Astrocyte (in vitro differentiated cells and primary cell): Measurements from ENCODE around the gene CT45A1. TPM values are rescaled to one million over a fixed set of nuclear protein-coding genes. Genes with fewer than 3 reads are reported as not detected.

ENCODE experiments used
- DNase-seq: peaks from one replicate; pipeline ENCODE4 v3.0.0-alpha.2; 2010; ENCODE audit warnings: low read depth
- FAIRE-seq: peaks from 2 replicates; lab custom pipeline; 2011; peaks lifted over from hg19 to GRCh38; lab: Jason Lieb, UNC
- H2AFZ ChIP-seq: 2 replicates; pipeline ENCODE4 v1.6.0; 2012; ENCODE audit warnings: low read depth, low read length, inconsistent platforms
- H3K27ac ChIP-seq: 2 replicates; pipeline ENCODE4 v1.5.1; 2011; ENCODE audit warnings: low read depth, low read length, inconsistent platforms
- H3K27me3 ChIP-seq: 2 replicates; pipeline ENCODE4 v1.6.0; 2011; ENCODE audit warnings: low read length, inconsistent platforms; ENCODE audit not compliant: insufficient read depth
- H3K36me3 ChIP-seq: 2 replicates; pipeline ENCODE4 v1.5.1; 2011; ENCODE audit warnings: low read length, inconsistent platforms; ENCODE audit not compliant: insufficient read depth
- H3K4me1 ChIP-seq: 2 replicates; pipeline ENCODE4 v1.5.1; 2011; ENCODE audit warnings: low read length, inconsistent platforms; ENCODE audit not compliant: insufficient read depth
- H3K4me2 ChIP-seq: 2 replicates; pipeline ENCODE4 v1.6.0; 2012; ENCODE audit warnings: low read length, inconsistent platforms
- H3K4me3 ChIP-seq: 2 replicates; pipeline ENCODE4 v1.5.1; 2011; ENCODE audit warnings: low read depth, mild to moderate bottlenecking, low read length, inconsistent platforms; ENCODE audit not compliant: insufficient read depth
- H3K79me2 ChIP-seq: 2 replicates; pipeline ENCODE4 v1.6.0; 2012; ENCODE audit warnings: mild to moderate bottlenecking, low read length, inconsistent platforms; ENCODE audit not compliant: insufficient read depth
- H3K9ac ChIP-seq: 2 replicates; pipeline ENCODE4 v1.6.0; 2012; ENCODE audit warnings: mild to moderate bottlenecking, low read length, inconsistent platforms
- H3K9me3 ChIP-seq: 2 replicates; pipeline ENCODE4 v1.5.1; 2012; ENCODE audit warnings: low read depth, mild to moderate bottlenecking, low read length, inconsistent platforms; ENCODE audit not compliant: insufficient read depth
- H4K20me1 ChIP-seq: 2 replicates; pipeline ENCODE4 v1.6.0; 2012; ENCODE audit warnings: low read length, inconsistent platforms; ENCODE audit not compliant: insufficient read depth
- H3K27ac Mint-ChIP-seq: one replicate; pipeline ENCODE4 v1.8.0; 2021; ENCODE audit warnings: mild to moderate bottlenecking, mixed read lengths; ENCODE audit not compliant: unreplicated experiment
- H3K27me3 Mint-ChIP-seq: one replicate; pipeline ENCODE4 v1.8.0; 2021; ENCODE audit warnings: low read depth, mixed read lengths; ENCODE audit not compliant: unreplicated experiment
- H3K36me3 Mint-ChIP-seq: one replicate; pipeline ENCODE4 v1.8.0; 2021; ENCODE audit warnings: low read depth, mixed read lengths; ENCODE audit not compliant: unreplicated experiment
- H3K4me1 Mint-ChIP-seq: one replicate; pipeline ENCODE4 v1.8.0; 2021; ENCODE audit warnings: low read depth, mixed read lengths; ENCODE audit not compliant: unreplicated experiment
- H3K4me3 Mint-ChIP-seq: one replicate; pipeline ENCODE4 v1.8.0; 2021; ENCODE audit warnings: mild to moderate bottlenecking, moderate library complexity, mixed read lengths; ENCODE audit not compliant: unreplicated experiment
- H3K9me3 Mint-ChIP-seq: one replicate; pipeline ENCODE4 v1.8.0; 2021; ENCODE audit warnings: mild to moderate bottlenecking, mixed read lengths; ENCODE audit not compliant: unreplicated experiment
- EZH2 ChIP-seq: IDR thresholded peaks from 2 replicates; pipeline ENCODE4 v1.6.1; 2012; ENCODE audit warnings: mild to moderate bottlenecking, low read length, inconsistent platforms; ENCODE audit not compliant: insufficient read depth
- total RNA-seq: library from RNA; stranded (reverse); gene quantifications from 2 replicates; pipeline ENCODE4 v1.2.1, GENCODE V29; 2021
- TF ChIP-seq, protein P1 (sequence below): IDR thresholded peaks from 2 replicates; pipeline ENCODE4 v1.5.1; 2011; ENCODE audit warnings: low read depth, mild to moderate bottlenecking, inconsistent platforms, low read length, moderate library complexity; ENCODE audit not compliant: insufficient read depth

The CT45A1 gene
- total RNA-seq, 1 donor from 2014 or later: not detected

DNA sequence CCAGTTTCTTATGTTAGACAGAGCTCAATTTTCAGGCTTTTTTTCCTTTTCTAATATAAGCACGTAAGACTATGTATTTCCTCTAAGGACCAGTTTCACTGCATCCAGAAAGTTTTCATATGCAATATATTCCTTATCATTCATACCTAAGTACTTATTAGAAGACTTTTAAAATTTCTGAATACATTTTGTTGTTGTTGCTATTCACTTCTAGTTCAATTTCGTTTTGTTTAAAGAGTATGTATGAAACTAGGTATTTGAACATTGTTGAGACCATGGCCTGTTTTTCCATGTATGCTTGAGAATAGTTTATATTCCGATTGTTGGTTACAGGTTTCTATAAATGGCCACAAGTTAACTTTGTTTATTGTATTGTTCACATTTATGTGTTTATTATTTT, 18.0 kb upstream of the CT45A1 start:
- H3K36me3 Mint-ChIP-seq: no peaks in the 10 kb centered on the region
- FAIRE-seq (no peak), DNase-seq (no peak)
- no peak overlapping the region for H3K4me3 Mint-ChIP-seq
- H3K9ac ChIP-seq: no peak overlapping the region
- no peaks in the 10 kb centered on the region for H3K4me1 ChIP-seq
- no peak overlapping the region for H3K27ac ChIP-seq
- no peaks in the 10 kb centered on the region for H3K36me3 ChIP-seq
- H3K9me3 ChIP-seq: no peaks in the 10 kb centered on the region
- H3K27ac Mint-ChIP-seq: no peak overlapping the region
- no peaks in the 10 kb centered on the region for H3K9me3 Mint-ChIP-seq
- no peak overlapping the region for H3K4me3 ChIP-seq
- H2AFZ ChIP-seq: no peak overlapping the region
- no peaks in the 10 kb centered on the region for H4K20me1 ChIP-seq
- no peak overlapping the region for H3K4me2 ChIP-seq
- H3K27me3 ChIP-seq: no peaks in the 10 kb centered on the region
- no peaks in the 10 kb centered on the region for H3K4me1 Mint-ChIP-seq
- no peaks in the 10 kb centered on the region for H3K79me2 ChIP-seq
- peaks cover 3% of the 10 kb centered on the region for H3K27me3 Mint-ChIP-seq
- TF ChIP-seq EZH2: no peak
- TF ChIP-seq, protein P1, sequence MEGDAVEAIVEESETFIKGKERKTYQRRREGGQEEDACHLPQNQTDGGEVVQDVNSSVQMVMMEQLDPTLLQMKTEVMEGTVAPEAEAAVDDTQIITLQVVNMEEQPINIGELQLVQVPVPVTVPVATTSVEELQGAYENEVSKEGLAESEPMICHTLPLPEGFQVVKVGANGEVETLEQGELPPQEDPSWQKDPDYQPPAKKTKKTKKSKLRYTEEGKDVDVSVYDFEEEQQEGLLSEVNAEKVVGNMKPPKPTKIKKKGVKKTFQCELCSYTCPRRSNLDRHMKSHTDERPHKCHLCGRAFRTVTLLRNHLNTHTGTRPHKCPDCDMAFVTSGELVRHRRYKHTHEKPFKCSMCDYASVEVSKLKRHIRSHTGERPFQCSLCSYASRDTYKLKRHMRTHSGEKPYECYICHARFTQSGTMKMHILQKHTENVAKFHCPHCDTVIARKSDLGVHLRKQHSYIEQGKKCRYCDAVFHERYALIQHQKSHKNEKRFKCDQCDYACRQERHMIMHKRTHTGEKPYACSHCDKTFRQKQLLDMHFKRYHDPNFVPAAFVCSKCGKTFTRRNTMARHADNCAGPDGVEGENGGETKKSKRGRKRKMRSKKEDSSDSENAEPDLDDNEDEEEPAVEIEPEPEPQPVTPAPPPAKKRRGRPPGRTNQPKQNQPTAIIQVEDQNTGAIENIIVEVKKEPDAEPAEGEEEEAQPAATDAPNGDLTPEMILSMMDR: no peak

DNA sequence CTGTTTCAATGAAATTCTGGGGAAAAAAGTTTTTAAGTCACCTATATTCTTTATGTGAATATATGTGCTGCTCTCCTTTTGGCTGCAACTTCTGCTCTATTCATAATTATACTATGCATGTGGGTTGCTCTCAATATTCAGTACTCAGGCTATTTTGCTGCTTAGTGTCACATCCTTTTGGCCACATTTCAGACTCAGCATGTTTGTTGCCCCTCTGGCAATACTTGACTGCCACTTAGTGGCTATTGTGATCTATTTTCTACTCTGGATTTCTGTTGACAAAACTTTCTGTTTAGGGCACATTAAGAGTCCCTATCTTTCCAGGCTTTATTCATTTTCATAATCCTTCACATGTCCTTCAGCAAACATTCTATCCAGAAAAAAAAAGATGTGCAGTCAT, 15.8 kb upstream of the CT45A1 start:
- Histone ChIP-seq H3K36me3 (no peaks in the 10 kb centered on the region), H3K9ac (no peak overlapping the region), H3K27me3 (no peaks in the 10 kb centered on the region), H4K20me1 (no peaks in the 10 kb centered on the region), H3K79me2 (no peaks in the 10 kb centered on the region), H3K4me3 (no peak overlapping the region), H3K9me3 (no peaks in the 10 kb centered on the region), H3K4me1 (no peaks in the 10 kb centered on the region), H2AFZ (no peak overlapping the region), H3K27ac (no peak overlapping the region), H3K4me2 (no peak overlapping the region)
- no peaks in the 10 kb centered on the region for H3K9me3 Mint-ChIP-seq
- H3K36me3 Mint-ChIP-seq: no peaks in the 10 kb centered on the region
- no peak overlapping the region for H3K27ac Mint-ChIP-seq
- FAIRE-seq (no peak), DNase-seq (no peak)
- H3K4me3 Mint-ChIP-seq: no peak overlapping the region
- H3K27me3 Mint-ChIP-seq: peaks cover 3% of the 10 kb centered on the region
- no peaks in the 10 kb centered on the region for H3K4me1 Mint-ChIP-seq
- TF ChIP-seq, protein P1: no peak
- TF ChIP-seq EZH2: no peak

DNA sequence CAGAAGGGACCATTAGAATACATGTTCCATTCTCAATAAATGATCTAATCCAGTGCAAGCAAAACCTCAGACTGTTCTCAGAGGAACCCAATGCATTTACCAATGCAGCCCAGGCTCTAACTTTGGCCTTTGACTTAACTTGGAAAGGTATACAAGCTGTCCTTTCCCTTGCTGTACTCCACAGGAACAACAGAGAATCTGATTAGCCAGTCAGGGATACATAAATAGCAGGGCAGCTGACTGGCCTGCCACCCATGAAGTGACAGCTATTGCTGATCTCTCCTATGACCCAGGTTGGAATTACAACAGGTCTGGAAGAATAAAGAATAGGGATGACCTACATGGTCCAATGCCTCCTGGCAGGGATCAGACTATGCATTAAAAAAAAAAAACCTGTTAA, 14.5 kb upstream of the CT45A1 start:
- Mint-ChIP-seq H3K4me1 (no peaks in the 10 kb centered on the region), H3K9me3 (no peaks in the 10 kb centered on the region), H3K27ac (no peak overlapping the region), H3K27me3 (peaks cover 3% of the 10 kb centered on the region), H3K36me3 (no peaks in the 10 kb centered on the region), H3K4me3 (no peak overlapping the region)
- no peaks in the 10 kb centered on the region for H3K4me1 ChIP-seq
- H3K9me3 ChIP-seq: no peaks in the 10 kb centered on the region
- no peak overlapping the region for H3K4me3 ChIP-seq
- H4K20me1 ChIP-seq: no peaks in the 10 kb centered on the region
- TF ChIP-seq, protein P1: no peak
- no peak for TF ChIP-seq EZH2
- H3K9ac ChIP-seq: no peak overlapping the region
- H2AFZ ChIP-seq: no peak overlapping the region
- no peaks in the 10 kb centered on the region for H3K27me3 ChIP-seq
- H3K79me2 ChIP-seq: no peaks in the 10 kb centered on the region
- H3K4me2 ChIP-seq: no peak overlapping the region
- FAIRE-seq (no peak), DNase-seq (no peak)
- H3K36me3 ChIP-seq: no peaks in the 10 kb centered on the region
- H3K27ac ChIP-seq: no peak overlapping the region
